Brain microvascular endothelial cell (primary cell): ENCODE data around the gene CREB3L2.

ENCODE experiments used
- DNase-seq: peaks from one replicate; pipeline ENCODE4 v3.0.0-alpha.2; 2020
- H3K27ac ChIP-seq: fragments of 250-450 bp; sonication (Bioruptor Pico); 2 replicates; pipeline ENCODE4 v1.5.1; 2020; ENCODE audit warnings: mild to moderate bottlenecking, moderate library complexity
- H3K27me3 ChIP-seq: fragments of 250-450 bp; sonication (Bioruptor Pico); replicated peaks from 2 replicates; pipeline ENCODE4 v1.5.1; 2020; ENCODE audit warnings: mild to moderate bottlenecking
- H3K36me3 ChIP-seq: fragments of 250-450 bp; sonication (Bioruptor Pico); replicated peaks from 2 replicates; pipeline ENCODE4 v1.5.1; 2020; ENCODE audit warnings: mild to moderate bottlenecking
- H3K4me3 ChIP-seq: 2 replicates; pipeline ENCODE4 v1.5.1; 2011; ENCODE audit warnings: low read depth, mild to moderate bottlenecking, control low read depth, low read length, moderate library complexity
- in situ Hi-C: cut with HindIII; loops from 2 replicates; pipeline ENCODE4 v1.10.0; 2017; ENCODE audit warnings: low sequenced_read_pairs, low pct_ligation_motif_present
- TF ChIP-seq, protein P1 (sequence below): IDR thresholded peaks from 2 replicates; pipeline ENCODE4 v1.5.1; 2011; ENCODE audit warnings: low read depth, mild to moderate bottlenecking, moderate library complexity, low read length, control low read depth, inconsistent platforms; ENCODE audit errors: missing control alignments

CREB3L2 gene

GRCh38 chr7:138002828-138003189 is 923 bp upstream of the CREB3L2 start:
- no peak for DNase-seq
- Histone ChIP-seq H3K27me3 (no peaks in the 10 kb centered on the region), H3K36me3 (peaks cover 24% of the 10 kb centered on the region), H3K27ac (no peak overlapping the region), H3K4me3 (no peak overlapping the region)
- TF ChIP-seq, protein P1, sequence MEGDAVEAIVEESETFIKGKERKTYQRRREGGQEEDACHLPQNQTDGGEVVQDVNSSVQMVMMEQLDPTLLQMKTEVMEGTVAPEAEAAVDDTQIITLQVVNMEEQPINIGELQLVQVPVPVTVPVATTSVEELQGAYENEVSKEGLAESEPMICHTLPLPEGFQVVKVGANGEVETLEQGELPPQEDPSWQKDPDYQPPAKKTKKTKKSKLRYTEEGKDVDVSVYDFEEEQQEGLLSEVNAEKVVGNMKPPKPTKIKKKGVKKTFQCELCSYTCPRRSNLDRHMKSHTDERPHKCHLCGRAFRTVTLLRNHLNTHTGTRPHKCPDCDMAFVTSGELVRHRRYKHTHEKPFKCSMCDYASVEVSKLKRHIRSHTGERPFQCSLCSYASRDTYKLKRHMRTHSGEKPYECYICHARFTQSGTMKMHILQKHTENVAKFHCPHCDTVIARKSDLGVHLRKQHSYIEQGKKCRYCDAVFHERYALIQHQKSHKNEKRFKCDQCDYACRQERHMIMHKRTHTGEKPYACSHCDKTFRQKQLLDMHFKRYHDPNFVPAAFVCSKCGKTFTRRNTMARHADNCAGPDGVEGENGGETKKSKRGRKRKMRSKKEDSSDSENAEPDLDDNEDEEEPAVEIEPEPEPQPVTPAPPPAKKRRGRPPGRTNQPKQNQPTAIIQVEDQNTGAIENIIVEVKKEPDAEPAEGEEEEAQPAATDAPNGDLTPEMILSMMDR, result no peak
- in situ Hi-C loops, result loop anchor here (25.0 kb wide), 1 partner anchor 391 kb away; no protein-coding TSS in a partner anchor

DNA sequence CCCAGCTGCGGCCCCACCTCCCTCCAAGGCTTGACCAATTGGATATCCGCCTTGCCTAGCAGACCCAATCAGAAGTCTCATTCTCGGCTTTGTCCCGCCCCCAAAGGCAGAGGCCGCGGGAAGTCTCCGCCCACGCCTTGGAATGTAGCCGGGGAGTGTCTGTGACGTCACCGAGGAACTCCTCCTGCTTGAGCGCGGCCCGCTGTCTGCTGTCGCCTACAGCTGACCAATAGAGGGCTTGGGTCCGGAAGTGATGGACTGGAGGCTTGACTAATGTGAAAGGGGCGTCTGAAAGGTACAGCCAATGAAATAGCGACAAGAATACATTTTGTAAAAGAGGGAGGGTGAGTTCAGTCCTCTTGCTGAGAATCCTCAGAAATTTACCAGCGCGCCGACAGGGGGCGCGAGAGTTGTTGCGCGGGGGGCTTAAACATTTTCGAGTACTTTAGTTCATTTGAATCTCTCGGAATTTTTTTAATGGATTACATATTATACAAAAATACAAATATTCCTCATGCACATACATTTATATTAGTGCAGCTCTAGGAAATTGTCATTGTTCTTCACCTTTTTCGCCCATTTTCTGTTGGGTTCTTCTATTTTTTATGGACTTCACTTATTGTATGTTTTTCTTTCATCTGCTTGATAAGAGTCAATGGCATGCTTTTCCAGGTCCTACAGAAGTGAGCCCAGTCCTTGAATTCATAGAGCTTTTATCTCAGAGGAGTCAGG is 376 bp upstream of the CREB3L2 start:
- in situ Hi-C loops, result loop anchor here (25.0 kb wide), 1 partner anchor 390 kb away; no protein-coding TSS in a partner anchor
- peak; percentile 99 for DNase-seq
- TF ChIP-seq, protein P1, result peak; percentile 89
- Histone ChIP-seq H3K27me3 (no peaks in the 10 kb centered on the region), H3K4me3 (peak overlapping the region; percentile 100), H3K36me3 (peaks cover 24% of the 10 kb centered on the region), H3K27ac (peak overlapping the region; percentile 99)

DNA sequence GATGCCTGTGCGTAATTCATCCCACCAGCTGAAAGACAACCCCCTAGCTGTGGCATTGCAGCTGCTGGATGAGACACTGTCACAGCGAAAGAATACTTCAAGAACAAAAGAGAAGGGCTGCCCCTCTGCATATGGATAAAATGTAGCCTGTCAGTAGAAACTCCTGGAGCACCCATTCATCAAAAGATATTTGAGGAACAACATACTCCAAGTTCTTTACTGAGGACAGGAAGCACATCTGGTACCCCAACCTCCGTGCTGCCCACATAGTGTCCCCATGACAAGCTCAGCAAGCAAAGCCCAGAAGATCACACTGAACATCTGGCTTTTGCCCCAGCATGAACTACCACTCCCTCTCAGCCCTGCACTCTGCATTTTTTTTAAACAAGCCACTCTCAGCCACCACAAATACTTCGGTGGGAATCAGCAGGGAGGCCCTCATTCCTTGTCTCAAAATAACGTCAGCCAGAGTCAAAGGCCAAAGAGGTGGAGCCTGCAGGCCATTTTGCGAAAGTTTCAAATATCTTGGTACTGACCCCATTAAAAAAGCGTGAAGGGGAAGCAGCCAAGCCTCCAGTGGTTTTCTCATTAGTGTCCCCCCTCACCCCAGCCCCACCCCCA is 1.7 kb downstream of the CREB3L2 start:
- Histone ChIP-seq H3K27me3 (no peaks in the 10 kb centered on the region), H3K36me3 (peaks cover 26% of the 10 kb centered on the region), H3K4me3 (peak overlapping the region; percentile 100), H3K27ac (peak overlapping the region; percentile 99)
- DNase-seq, result peak; percentile 98
- in situ Hi-C loops, result loop anchor here (25.0 kb wide), 1 partner anchor 388 kb away; no protein-coding TSS in a partner anchor
- TF ChIP-seq, protein P1, result peak; percentile 30

DNA sequence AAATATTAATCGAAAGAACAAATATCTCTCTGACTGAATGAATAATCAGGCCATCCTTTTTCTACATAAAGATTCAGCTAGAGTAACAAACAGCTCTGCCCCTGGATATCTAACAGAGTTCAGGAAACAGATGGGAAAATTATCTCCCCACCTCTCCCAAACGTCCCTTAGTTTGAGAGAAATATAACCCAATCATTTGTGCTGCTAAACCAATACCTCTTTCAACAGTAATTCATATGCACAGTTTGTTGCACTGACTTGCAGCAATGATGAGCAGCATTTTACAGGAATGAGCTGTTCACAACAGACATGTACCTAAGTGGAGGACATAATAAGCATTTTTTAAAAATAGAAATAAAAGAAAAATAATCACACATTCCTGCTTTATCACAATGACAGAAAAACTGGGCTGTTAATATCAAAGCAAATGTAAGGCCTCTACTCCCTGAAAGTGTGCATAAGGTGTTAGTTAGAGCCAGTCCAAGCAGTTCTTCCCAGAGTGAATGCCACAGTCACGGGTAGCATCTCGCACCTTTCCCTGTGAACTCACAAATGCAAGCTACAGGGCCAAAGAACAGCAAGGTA is 2.3 kb downstream of the CREB3L2 start:
- TF ChIP-seq, protein P1, result no peak
- in situ Hi-C loops, result loop anchor here (25.0 kb wide), 1 partner anchor 387 kb away; no protein-coding TSS in a partner anchor
- Histone ChIP-seq H3K27me3 (no peaks in the 10 kb centered on the region), H3K36me3 (peaks cover 26% of the 10 kb centered on the region), H3K4me3 (peak overlapping the region; percentile 100), H3K27ac (peak overlapping the region; percentile 99)
- no peak for DNase-seq

- Histone ChIP-seq H3K27me3 (no peaks in the 10 kb centered on the region), H3K27ac (peak overlapping the region; percentile 99), H3K4me3 (peak overlapping the region; percentile 100), H3K36me3 (peaks cover 26% of the 10 kb centered on the region)
- DNase-seq, result peak; percentile 8
- in situ Hi-C loops, result no loop called here
- TF ChIP-seq, protein P1, result no peak
Observed at GRCh38 chr7:137998250-137998649, 3.6 kb downstream of the CREB3L2 start.
